Smooth muscle cell (in vitro differentiated cells): ENCODE results near the gene MYO5C. TPM values are rescaled to one million over a fixed set of nuclear protein-coding genes. Genes with fewer than 3 reads are reported as not detected.
A peak's percentile ranks its signal among the peaks of the same experiment; 100 is the strongest.

Experiments used
- DNase-seq: peaks from one replicate; lab custom pipeline; 2025; ENCODE audit not compliant: unreplicated experiment; lab: John Stamatoyannopoulos, UW
- H2AFZ ChIP-seq: fragments of 200-600 bp; sonication (generic); 2 replicates; pipeline ENCODE4 v1.6.0; 2016; ENCODE audit warnings: antibody characterized with exemption, low read depth, mild to moderate bottlenecking
- H3F3A ChIP-seq: fragments of 200-600 bp; sonication (generic); 2 replicates; pipeline ENCODE4 v1.6.0; 2017; ENCODE audit warnings: antibody characterized with exemption, low read depth
- H3K27ac ChIP-seq: fragments of 200-600 bp; sonication (generic); 2 replicates; pipeline ENCODE4 v1.5.1; 2016; ENCODE audit warnings: low read depth, mild to moderate bottlenecking
- H3K27me3 ChIP-seq: fragments of 200-600 bp; sonication (generic); 2 replicates; pipeline ENCODE4 v1.6.1; 2016; ENCODE audit warnings: low read depth, mild to moderate bottlenecking
- H3K36me3 ChIP-seq: fragments of 200-600 bp; sonication (generic); 2 replicates; pipeline ENCODE4 v1.5.1; 2016; ENCODE audit warnings: low read depth
- H3K4me1 ChIP-seq: fragments of 200-600 bp; sonication (generic); 2 replicates; pipeline ENCODE4 v1.5.1; 2016; ENCODE audit warnings: low read depth
- H3K4me2 ChIP-seq: fragments of 200-600 bp; sonication (generic); 2 replicates; pipeline ENCODE4 v1.6.0; 2016; ENCODE audit warnings: mild to moderate bottlenecking
- H3K4me3 ChIP-seq: fragments of 200-600 bp; sonication (generic); 2 replicates; pipeline ENCODE4 v1.5.1; 2016; ENCODE audit warnings: mild to moderate bottlenecking
- H3K79me2 ChIP-seq: fragments of 200-600 bp; sonication (generic); 2 replicates; pipeline ENCODE4 v1.6.0; 2016; ENCODE audit warnings: low read depth, mild to moderate bottlenecking
- H3K9ac ChIP-seq: fragments of 200-600 bp; sonication (generic); 2 replicates; pipeline ENCODE4 v1.6.0; 2016; ENCODE audit warnings: low read depth
- H3K9me3 ChIP-seq: fragments of 200-600 bp; sonication (generic); replicated peaks from 2 replicates; pipeline ENCODE4 v1.5.1; 2016; ENCODE audit warnings: low read depth
- H4K20me1 ChIP-seq: fragments of 200-600 bp; sonication (generic); 2 replicates; pipeline ENCODE4 v1.6.0; 2016; ENCODE audit warnings: low read depth
- WGBS: methylation state at CpG from one replicate; pipeline ENCODE4 v1.1.7; 2016; ENCODE audit warnings: low lambda C conversion rate; 5-methylcytosine and 5-hydroxymethylcytosine counted together
- polyA plus RNA-seq: library from polyadenylated mRNA; unstranded; fragments of >200 nt; fragmentation: Nextera tagmentation; extraction: Ambion mirVana; gene quantifications from 2 replicates; pipeline ENCODE4 v1.2.1, GENCODE V29; 2016
- total RNA-seq: library from RNA; depleted of rRNA; stranded (reverse); fragments of >200 nt; gene quantifications from 2 replicates; pipeline ENCODE4 v1.2.3, GENCODE V29; 2014
- TF ChIP-seq, protein P1 (sequence below): fragments of 200-600 bp; sonication (generic); IDR thresholded peaks from 2 replicates; pipeline ENCODE4 v1.5.1; 2017; ENCODE audit warnings: borderline replicate concordance, mild to moderate bottlenecking, antibody characterized with exemption; ENCODE audit not compliant: insufficient read depth, poor library complexity, severe bottlenecking

The MYO5C gene
- total and polyA plus RNA-seq, 2 experiments from 2014 or later, result 0.26 to 1.5 TPM

DNA sequence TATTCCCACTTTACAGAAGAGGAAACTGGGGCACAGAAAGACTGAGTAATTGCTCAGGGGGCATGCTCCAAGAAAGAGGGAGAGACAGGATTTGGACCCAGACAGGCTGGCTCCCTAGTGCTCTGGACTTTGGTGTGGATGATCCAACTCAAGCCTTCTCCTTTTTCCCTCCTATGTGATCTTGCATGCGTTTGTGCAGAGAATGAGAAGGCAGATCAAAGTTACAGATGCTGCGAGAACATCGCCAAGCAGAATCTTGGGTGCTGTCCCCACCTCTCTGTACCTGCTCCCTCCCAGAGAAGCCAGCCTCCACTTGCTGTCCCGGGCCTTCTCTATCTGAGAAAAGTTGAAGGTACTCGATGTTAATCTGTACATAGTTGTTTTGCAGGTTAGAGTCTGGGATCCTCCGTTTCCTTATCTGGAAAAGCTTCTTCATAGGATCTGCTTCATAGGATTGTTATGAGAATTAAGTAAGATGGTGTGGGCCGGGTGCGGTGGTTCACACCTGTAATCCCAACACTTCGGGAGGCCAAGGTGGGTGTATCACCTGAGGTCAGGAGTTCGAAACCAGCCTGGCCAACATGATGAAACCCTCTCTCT, 114.7 kb downstream of the MYO5C start:
- 90% methylated on average over 10 of the region's 10 CpGs for whole genome bisulfite sequencing
- H3K4me3 ChIP-seq, result peak overlapping the region; percentile 62
- TF ChIP-seq, protein P1, sequence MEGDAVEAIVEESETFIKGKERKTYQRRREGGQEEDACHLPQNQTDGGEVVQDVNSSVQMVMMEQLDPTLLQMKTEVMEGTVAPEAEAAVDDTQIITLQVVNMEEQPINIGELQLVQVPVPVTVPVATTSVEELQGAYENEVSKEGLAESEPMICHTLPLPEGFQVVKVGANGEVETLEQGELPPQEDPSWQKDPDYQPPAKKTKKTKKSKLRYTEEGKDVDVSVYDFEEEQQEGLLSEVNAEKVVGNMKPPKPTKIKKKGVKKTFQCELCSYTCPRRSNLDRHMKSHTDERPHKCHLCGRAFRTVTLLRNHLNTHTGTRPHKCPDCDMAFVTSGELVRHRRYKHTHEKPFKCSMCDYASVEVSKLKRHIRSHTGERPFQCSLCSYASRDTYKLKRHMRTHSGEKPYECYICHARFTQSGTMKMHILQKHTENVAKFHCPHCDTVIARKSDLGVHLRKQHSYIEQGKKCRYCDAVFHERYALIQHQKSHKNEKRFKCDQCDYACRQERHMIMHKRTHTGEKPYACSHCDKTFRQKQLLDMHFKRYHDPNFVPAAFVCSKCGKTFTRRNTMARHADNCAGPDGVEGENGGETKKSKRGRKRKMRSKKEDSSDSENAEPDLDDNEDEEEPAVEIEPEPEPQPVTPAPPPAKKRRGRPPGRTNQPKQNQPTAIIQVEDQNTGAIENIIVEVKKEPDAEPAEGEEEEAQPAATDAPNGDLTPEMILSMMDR, result no peak

DNA sequence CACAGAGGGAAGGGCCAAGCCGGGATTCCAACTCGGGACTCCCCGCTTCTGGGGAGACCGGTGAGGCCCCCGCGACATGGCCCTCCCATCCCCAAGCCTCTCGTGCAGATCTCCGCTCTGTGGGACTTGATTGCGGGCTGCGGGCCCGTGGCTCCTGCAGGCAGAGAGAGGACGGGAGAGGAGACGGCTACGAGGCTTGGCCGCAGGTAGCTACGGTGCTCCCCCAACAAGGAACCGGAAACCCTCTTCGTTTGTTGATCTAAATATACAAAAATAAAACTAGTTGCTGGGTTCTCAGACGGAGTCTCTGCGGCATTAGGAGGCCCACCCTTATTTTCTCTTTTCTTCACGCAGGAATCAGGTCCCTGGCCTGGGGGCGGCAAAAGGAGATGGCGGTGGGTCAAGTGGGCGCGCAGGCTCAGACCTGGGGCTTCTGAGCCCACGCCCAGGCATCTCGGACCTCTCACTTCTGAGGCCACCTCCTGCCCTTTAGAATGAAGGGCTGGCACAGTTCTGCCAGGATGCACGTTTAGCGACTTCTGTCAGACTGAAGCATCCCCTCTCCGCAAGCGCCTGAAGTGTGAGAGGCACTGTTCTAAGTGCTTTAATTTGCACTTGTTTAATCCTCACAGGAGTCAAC, 115.3 kb downstream of the MYO5C start:
- no peaks in the 10 kb centered on the region for H3K4me1 ChIP-seq
- peak overlapping the region; percentile 99 for H2AFZ ChIP-seq
- H3K27me3 ChIP-seq, result no peaks in the 10 kb centered on the region
- peak overlapping the region; percentile 88 for H3K4me2 ChIP-seq
- H4K20me1 ChIP-seq, result no peaks in the 10 kb centered on the region
- no peaks in the 10 kb centered on the region for H3K36me3 ChIP-seq
- DNase-seq, result no peak
- H3K79me2 ChIP-seq, result no peaks in the 10 kb centered on the region
- no peaks in the 10 kb centered on the region for H3K9me3 ChIP-seq
- H3K4me3 ChIP-seq, result peak overlapping the region; percentile 62
- H3F3A ChIP-seq, result no peaks in the 10 kb centered on the region
- WGBS, result 11% methylated on average over 23 of the region's 31 CpGs
- H3K9ac ChIP-seq, result peak overlapping the region; percentile 63
- no peak overlapping the region for H3K27ac ChIP-seq
- TF ChIP-seq, protein P1, result no peak

More for the DNA sequence above, 114.7 kb downstream of the MYO5C start:
- DNase-seq, result no peak
- Histone ChIP-seq H3K27me3 (no peaks in the 10 kb centered on the region), H3K79me2 (no peaks in the 10 kb centered on the region), H2AFZ (no peak overlapping the region), H3F3A (no peaks in the 10 kb centered on the region), H3K4me1 (no peaks in the 10 kb centered on the region), H3K9me3 (no peaks in the 10 kb centered on the region), H3K4me2 (peak overlapping the region; percentile 88), H4K20me1 (no peaks in the 10 kb centered on the region), H3K36me3 (no peaks in the 10 kb centered on the region), H3K9ac (no peak overlapping the region), H3K27ac (no peak overlapping the region)

DNA sequence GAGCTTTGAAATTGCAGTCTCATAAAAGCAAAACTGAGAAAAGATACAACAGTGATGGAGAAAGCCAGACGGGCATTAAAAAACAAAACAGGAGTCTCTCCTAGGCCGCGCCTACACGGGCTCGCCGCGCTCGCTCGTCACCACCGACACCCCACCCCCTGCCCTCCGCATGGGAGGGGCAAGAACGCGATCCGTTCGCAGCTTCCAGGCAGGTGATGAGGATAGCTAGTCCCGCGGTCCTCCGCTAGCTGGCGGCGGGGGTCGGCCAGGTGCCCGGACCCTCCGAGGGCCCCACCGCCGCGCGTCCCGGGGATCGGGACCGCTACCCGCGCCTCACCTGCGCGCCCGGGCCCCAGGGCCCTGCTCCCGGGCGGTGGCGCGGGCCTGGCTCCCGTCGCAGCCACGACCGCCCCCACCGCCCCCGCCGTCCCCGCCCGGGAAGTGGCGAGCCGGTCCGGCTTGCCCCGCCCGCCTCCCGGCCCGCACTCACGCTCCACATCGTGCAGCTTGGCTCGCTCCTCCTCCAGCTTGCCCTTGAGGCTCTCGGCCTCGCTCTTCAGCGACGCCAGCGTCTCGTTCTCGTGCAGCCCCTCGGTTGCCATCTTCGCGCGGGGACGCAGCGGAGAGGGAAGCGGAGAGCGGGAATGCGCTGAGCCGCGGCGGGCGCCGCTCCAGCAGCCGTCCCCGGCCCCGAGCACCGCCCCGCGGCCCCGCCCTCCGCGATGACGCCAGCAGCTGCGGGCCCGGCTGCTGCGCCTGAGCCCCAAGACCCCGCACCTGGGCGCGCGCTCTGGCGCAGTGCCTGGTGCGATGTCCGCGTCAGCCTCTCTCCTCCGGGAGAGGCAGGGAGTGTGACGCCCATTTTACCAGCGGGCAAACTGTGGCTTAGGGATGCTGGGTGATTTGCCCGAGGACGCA, 116.1 kb downstream of the MYO5C start:
- peak overlapping the region; percentile 63 for H3K9ac ChIP-seq
- H3K79me2 ChIP-seq, result no peaks in the 10 kb centered on the region
- H3K4me1 ChIP-seq, result no peaks in the 10 kb centered on the region
- no peaks in the 10 kb centered on the region for H4K20me1 ChIP-seq
- peak overlapping the region; percentile 99 for H2AFZ ChIP-seq
- H3K36me3 ChIP-seq, result no peaks in the 10 kb centered on the region
- H3F3A ChIP-seq, result no peaks in the 10 kb centered on the region
- peak overlapping the region; percentile 62 for H3K4me3 ChIP-seq
- DNase-seq, result peak; percentile 28
- WGBS, result 1% methylated on average over 76 of the region's 105 CpGs
- TF ChIP-seq, protein P1, result no peak
- peak overlapping the region; percentile 11 for H3K27ac ChIP-seq
- H3K9me3 ChIP-seq, result no peaks in the 10 kb centered on the region
- H3K27me3 ChIP-seq, result no peaks in the 10 kb centered on the region
- H3K4me2 ChIP-seq, result peak overlapping the region; percentile 88
